Measurements from ENCODE around the gene ITGA4.
"Not testable (repeated sequence)": the region's sequence is repeated elsewhere in the genome, so short reads cannot be mapped to it uniquely, and the experiment has no call there.

Gene ITGA4

GRCh38 chr2:181444654-181445053 is 12.5 kb upstream of the ITGA4 start:
- TF ChIP-seq ZNF274 (IDR thresholded peaks at IDR 0.05; ENCODE audit: low read depth, low read length) = no peak
- H3K4me3 ChIP-seq (ENCODE audit: low read length) = no peak overlapping the region

GRCh38 chr2:181446985-181447384 is 10.2 kb upstream of the ITGA4 start:
- H3K4me3 ChIP-seq (ENCODE audit: low read length) = peak overlapping the region; percentile 33; the same call in 1 of the 2 replicates
- no peak for TF ChIP-seq ZNF274 (IDR thresholded peaks at IDR 0.05; ENCODE audit: low read depth, low read length)

GRCh38 chr2:181449278-181449677 is 7.9 kb upstream of the ITGA4 start:
- H3K4me3 ChIP-seq (ENCODE audit: low read length) = not testable (repeated sequence)

GRCh38 chr2:181454686-181455450 is 2.3 kb upstream of the ITGA4 start:
- no peak overlapping the region for H3K4me3 ChIP-seq (ENCODE audit: low read length)
- no peak for TF ChIP-seq ZNF274 (IDR thresholded peaks at IDR 0.05; ENCODE audit: low read depth, low read length)

GRCh38 chr2:181456660-181457120 is 496 bp upstream of the ITGA4 start:
- no peak for TF ChIP-seq ZNF274 (IDR thresholded peaks at IDR 0.05; ENCODE audit: low read depth, low read length)
- peak overlapping the region; percentile 83; the same call in 1 of the 2 replicates for H3K4me3 ChIP-seq (ENCODE audit: low read length)

- no peak for TF ChIP-seq ZNF274 (IDR thresholded peaks at IDR 0.05; ENCODE audit: low read depth, low read length)
- H3K4me3 ChIP-seq (ENCODE audit: low read length) = peak overlapping the region; percentile 83
Measured at GRCh38 chr2:181457741-181458425, 697 bp downstream of the ITGA4 start.

- H3K4me3 ChIP-seq (ENCODE audit: low read length) = peak overlapping the region; percentile 83
- no peak for TF ChIP-seq ZNF274 (IDR thresholded peaks at IDR 0.05; ENCODE audit: low read depth, low read length)
Measured at GRCh38 chr2:181458871-181459270, 1.7 kb downstream of the ITGA4 start.

- TF ChIP-seq ZNF274 (IDR thresholded peaks at IDR 0.05; ENCODE audit: low read depth, low read length) = no peak
- peak overlapping the region; percentile 83 for H3K4me3 ChIP-seq (ENCODE audit: low read length)
Measured at GRCh38 chr2:181459621-181460021, 2.4 kb downstream of the ITGA4 start.

GRCh38 chr2:181461056-181461997 is 4.1 kb downstream of the ITGA4 start:
- peak overlapping the region; percentile 97 for H3K4me3 ChIP-seq (ENCODE audit: low read length)
- no peak for TF ChIP-seq ZNF274 (IDR thresholded peaks at IDR 0.05; ENCODE audit: low read depth, low read length)

- no peak for TF ChIP-seq ZNF274 (IDR thresholded peaks at IDR 0.05; ENCODE audit: low read depth, low read length)
- peak overlapping the region; percentile 6; the same call in 1 of the 2 replicates for H3K4me3 ChIP-seq (ENCODE audit: low read length)
Measured at GRCh38 chr2:181462033-181462432, 4.8 kb downstream of the ITGA4 start.

- no peak for TF ChIP-seq ZNF274 (IDR thresholded peaks at IDR 0.05; ENCODE audit: low read depth, low read length)
- H3K4me3 ChIP-seq (ENCODE audit: low read length) = peak overlapping the region; percentile 24; the same call in 1 of the 2 replicates
Measured at GRCh38 chr2:181463588-181463987, 6.4 kb downstream of the ITGA4 start.

GRCh38 chr2:181464966-181465365 is 7.8 kb downstream of the ITGA4 start:
- TF ChIP-seq ZNF274 (IDR thresholded peaks at IDR 0.05; ENCODE audit: low read depth, low read length) = no peak
- H3K4me3 ChIP-seq (ENCODE audit: low read length) = no peak overlapping the region

- no peak overlapping the region for H3K4me3 ChIP-seq (ENCODE audit: low read length)
- TF ChIP-seq ZNF274 (IDR thresholded peaks at IDR 0.05; ENCODE audit: low read depth, low read length) = no peak
Measured at GRCh38 chr2:181465676-181466375, 8.6 kb downstream of the ITGA4 start.

Measured in GM08714 (cell line).